Hematopoietic multipotent progenitor cell treated with erythropoietin and hydrocortisone succinate and interleukin-3 and kit ligand, for 15 days (in vitro differentiated cells): ENCODE measurements around the gene PUS1.

Experiments used
- DNase-seq: peaks from one replicate; pipeline ENCODE4 v3.0.0-alpha.2; 2015; ENCODE audit warnings: low spot score

Gene PUS1

DNA sequence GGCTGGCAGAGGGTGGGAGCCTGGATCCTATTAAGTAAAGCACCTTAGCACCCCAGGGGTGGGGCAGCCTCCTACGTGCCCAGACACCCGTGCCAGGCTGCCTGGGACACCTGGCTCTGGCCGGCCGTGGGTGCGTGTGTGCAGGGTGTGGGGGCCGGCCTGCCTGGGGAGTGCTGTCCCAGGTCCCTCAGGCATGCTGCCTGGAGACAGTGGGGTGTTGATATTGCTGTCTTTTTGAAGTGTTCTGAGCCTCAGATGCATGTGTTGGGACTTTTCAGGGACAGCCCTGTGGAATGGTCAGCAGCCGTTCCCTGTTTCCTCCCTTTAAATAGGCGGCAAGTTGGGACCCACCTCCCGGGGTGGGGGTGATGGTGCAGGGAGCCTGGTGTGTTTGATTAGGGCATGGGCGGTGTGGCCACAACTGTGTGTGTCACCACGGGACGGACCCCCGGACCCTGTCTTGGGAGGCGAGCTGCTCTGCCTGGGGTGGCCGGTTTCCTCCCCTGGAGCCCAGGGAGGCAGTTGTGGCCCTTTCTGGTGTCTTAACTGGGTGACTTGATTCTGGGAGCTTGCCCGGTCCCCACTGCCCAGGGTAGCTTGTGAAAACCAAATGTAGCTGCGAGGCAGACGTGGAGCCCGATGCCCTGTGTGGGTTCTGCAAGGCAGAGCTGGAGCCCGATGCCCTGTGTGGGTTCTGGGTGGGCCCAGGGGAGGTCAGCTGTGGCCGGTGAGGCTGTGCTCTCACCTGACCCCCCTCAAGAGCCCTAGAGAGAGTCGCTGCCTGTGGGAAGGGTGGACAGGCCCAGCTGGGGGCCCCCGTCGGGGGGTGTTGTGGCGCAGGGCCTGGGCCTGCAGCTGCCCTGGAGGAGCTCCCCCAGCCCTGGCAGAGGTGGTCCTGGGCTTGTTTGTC lies 26.5 kb upstream of the PUS1 start:
- no peak for DNase-seq

- DNase-seq = no peak
Observed at GRCh38 chr12:131903270-131904255, 25.5 kb upstream of the PUS1 start.

GRCh38 chr12:131904346-131904745 lies 24.7 kb upstream of the PUS1 start:
- DNase-seq = no peak

- no peak for DNase-seq
Observed at GRCh38 chr12:131905081-131905629, 23.9 kb upstream of the PUS1 start.

GRCh38 chr12:131905630-131906091 lies 23.4 kb upstream of the PUS1 start:
- DNase-seq = no peak

DNA sequence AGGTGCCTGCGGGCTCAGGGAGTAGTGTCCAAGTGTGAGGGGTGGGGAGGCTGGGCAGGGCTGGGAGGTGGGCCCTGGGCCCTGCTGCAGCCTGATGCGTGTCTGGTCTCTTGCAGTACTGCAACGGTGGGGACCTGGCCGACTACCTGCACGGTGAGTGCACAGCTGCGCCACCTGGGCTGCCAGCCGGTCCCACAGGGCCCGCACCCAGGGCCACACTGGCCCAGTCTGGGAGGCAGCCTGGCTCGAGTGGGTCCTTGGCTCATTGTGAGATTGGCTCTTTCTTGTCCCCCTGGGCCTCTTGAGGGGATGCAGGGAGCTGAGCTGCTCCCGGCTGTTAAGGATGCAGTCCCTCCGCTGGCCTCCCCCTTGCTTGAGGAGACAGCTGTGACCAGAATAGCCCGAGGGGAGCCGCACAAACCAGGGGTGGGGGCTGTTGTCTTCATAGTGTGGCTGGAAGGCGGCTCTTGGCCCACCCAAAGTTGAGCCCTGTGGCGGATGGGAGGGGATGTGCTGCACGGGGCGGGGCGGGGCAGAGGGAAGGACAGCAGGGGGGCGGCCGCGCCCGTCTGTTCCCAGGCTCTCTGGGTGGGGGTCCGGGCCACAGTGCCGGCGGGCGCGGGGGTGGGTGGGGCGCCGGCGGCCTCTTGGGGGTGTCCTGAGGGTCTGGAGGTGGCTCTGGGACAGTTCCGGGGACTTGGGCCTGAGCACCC lies 21.5 kb upstream of the PUS1 start:
- no peak for DNase-seq

- no peak for DNase-seq
Observed at GRCh38 chr12:131908092-131909080, 20.7 kb upstream of the PUS1 start.

DNA sequence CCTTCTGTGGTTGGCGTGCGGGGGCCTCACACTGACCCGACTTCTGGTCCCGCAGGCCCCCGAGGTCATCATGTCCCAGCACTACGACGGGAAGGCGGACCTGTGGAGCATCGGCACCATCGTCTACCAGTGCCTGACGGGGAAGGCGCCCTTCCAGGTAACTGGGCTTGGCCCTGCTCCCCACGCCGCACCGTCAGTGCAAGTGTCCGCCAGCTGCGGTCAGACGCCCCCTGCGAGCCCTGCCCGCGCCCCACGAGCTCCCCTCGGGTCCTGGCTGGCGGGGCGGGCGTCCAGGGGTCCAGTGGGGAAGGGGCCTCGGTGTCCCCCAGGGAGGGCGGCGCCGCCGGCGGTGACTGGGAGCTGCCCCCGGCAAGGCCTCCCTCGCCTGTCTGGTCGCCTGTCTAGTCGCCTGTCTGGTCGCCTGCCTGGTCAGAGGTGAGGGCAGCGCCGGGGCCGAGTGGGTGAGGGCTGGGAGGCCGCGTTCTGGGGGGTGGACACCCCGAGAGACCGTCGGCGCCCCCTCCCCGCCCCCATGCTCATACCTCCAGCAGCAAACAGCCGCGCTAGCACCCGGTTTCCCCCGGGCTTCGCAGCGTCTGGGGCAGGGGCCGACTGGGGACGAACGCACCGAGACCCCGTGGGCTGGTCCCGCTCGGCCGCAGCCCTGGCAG lies 19.9 kb upstream of the PUS1 start:
- no peak for DNase-seq

GRCh38 chr12:131909752-131910219 lies 19.3 kb upstream of the PUS1 start:
- DNase-seq = no peak

DNA sequence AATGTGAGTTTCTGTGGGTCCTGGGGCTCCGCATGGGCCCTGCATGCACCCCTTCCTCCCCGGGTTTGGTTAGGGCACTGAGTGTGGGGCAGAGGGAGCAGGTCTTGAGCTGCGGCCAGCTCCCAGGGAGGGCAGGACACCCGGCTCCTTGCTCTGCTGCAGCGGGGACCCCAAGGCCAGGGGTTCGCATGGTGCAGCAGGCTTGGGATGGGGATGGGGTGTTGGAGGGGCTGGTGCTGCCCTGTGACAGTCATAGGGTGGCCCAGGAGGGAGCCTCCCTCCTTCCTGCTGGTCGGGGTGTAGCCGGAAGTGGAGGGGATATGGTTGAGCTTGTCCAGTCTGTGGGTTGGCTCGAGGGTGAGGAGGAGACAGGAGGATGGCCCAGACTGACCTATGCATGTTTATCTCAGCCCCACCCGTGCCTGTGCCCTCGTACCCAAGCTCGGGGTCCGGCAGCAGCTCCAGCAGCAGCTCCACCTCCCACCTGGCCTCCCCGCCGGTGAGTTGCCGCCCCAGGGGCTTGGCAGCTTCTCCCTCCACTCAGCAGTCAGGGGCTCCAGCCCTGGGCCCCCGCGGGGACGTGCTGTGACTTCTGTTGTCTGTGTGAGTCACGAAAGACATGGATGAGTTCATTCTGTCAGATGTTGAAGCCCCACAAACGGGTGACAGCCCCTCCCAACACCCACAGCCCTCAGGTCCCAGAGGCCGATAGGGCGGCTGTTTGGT lies 18.6 kb upstream of the PUS1 start:
- DNase-seq = no peak

GRCh38 chr12:131911028-131911650 lies 17.9 kb upstream of the PUS1 start:
- no peak for DNase-seq

DNA sequence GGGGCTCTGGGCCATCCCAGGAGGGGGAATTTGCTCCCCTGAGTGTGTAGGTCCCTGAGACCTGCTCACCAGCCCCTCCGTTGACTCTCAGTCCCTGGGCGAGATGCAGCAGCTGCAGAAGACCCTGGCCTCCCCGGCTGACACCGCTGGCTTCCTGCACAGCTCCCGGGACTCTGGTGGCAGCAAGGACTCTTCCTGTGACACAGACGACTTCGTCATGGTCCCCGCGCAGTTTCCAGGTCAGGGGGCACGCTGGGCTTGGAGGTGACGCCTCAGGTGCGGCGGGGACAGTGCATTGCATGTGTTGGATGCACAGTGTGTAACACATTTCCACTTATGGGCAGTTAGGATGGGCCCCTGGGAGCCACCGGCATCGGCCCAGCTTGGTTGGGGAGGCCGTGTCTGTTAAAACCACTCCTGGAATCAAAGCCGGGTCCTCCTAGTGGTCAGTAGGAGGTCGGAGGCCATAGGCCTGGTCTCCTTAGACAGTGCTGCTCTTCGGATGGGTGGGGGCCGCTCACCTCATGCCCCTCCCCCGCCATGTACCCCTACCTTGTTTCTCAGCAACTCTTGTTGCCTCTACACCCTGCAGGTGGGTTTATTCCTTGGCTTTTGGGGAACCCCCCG lies 17.1 kb upstream of the PUS1 start:
- no peak for DNase-seq

DNA sequence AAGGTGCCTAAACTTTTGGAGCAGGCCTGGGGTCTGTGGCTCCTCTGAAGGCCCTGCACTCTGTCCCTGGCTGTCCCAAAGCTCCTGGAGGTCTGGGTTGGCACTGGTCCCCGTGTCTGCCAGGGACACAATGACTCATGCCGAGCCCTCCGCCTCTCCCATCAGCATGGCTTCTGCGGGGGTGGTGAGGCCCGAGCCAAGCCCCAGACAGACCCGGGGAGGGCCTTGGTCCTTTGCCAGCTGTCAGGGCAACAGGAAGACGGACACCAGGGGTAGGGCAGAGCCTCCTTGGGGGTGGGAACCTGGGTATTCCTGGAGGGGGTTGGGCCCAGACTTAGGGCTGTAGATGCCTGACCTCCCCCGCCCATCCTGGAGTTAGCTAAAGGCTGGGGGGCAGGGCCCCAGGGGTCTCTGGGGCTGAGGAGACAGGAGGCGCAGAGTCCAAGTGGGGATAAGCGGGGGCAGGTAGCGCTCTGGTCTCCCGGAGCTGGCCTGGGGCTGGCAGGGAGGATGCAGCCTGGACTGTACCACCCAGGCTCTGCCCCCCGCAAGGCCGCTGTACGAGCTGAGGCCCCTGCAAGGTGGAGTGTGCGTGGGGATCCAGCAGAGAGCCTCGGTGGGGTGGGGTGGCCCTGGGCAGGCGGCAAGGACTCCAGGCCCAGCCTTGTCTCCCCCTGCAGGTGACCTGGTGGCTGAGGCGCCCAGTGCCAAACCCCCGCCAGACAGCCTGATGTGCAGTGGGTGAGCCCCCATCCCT lies 16.4 kb upstream of the PUS1 start:
- peak; percentile 62 for DNase-seq

DNA sequence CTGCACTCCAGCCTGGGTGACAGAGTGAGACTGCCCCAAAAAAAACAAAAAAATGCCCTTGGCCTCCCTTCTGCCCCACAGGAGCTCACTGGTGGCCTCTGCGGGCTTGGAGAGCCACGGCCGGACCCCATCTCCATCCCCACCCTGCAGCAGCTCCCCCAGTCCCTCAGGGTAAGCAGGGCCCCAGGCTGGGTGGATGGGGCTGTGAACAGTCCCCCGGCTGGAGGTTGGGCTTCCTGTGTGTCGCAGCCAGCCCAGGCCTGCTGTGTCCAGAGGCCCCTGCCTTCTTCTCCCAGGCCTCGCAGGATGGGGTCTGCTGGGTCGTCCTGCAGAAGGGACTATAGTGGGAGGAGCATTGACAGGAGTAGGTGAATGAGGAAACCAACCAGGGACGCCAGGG lies 15.4 kb upstream of the PUS1 start:
- no peak for DNase-seq

GRCh38 chr12:131914179-131914702 lies 14.8 kb upstream of the PUS1 start:
- DNase-seq = no peak

GRCh38 chr12:131915000-131915689 lies 13.9 kb upstream of the PUS1 start:
- no peak for DNase-seq

DNA sequence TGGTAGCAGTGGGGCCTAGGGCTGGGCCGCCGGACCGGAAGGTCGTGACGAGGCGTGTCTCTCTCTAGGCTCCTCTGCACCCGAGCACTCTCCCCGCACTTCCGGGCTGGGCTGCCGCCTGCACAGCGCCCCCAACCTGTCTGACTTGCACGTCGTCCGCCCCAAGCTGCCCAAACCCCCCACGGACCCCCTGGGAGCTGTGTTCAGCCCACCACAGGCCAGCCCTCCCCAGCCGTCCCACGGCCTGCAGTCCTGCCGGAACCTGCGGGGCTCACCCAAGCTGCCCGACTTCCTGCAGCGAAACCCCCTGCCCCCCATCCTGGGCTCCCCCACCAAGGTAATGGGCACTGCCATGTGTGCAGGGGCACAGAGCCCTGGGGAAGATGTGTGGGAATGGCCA lies 13.3 kb upstream of the PUS1 start:
- DNase-seq = no peak
